SU-DHL-6 (cell line): ENCODE results near the gene KRTDAP.

Experiments used
- EZH2phosphoT487 ChIP-seq: fragments of 200-600 bp; sonication (generic), shearing (Covaris generic); conservative IDR thresholded peaks from 2 replicates; pipeline ENCODE4 v1.6.1; 2018; ENCODE audit warnings: mild to moderate bottlenecking, antibody characterized with exemption, low read length, moderate library complexity, mixed read lengths
- TF ChIP-seq, protein P1 (sequence below): fragments of 200-600 bp; sonication (generic); IDR thresholded peaks from one replicate; pipeline ENCODE4 v1.5.1; 2017; ENCODE audit warnings: antibody characterized with exemption, mild to moderate bottlenecking, low read length, moderate library complexity; ENCODE audit not compliant: insufficient read depth, poor library complexity, severe bottlenecking

DNA sequence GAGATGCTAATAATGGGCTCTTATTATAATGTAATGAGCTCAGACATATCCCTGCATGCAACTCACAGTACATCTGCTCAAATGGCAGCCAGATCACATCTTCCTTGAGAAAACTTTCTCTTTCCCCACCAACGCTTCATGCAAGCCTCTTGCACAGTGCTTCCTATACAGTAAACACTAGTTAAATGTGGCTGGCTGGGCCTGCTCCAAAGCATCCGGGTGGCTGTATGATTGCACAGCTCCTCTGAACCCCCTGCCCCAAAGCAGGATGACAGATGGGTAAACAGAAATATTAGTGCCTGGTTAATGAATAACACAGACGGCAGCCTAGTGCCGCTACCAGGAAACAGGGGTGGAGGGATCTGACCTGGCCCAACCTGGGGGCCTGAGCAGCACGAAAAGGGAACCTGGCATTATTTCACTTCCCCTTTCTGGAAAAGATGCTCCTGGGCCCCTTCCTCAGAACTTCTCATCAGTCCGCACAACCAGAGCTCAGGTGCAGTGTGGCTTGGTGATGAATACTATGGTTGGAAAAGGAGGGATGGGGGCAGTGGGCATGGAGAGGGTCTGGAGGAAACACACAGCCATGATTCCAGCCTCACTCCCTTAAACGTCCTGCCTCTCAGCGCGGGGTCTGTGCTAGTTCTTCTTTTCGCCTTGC, 31.4 kb downstream of the KRTDAP start:
- TF ChIP-seq, protein P1, sequence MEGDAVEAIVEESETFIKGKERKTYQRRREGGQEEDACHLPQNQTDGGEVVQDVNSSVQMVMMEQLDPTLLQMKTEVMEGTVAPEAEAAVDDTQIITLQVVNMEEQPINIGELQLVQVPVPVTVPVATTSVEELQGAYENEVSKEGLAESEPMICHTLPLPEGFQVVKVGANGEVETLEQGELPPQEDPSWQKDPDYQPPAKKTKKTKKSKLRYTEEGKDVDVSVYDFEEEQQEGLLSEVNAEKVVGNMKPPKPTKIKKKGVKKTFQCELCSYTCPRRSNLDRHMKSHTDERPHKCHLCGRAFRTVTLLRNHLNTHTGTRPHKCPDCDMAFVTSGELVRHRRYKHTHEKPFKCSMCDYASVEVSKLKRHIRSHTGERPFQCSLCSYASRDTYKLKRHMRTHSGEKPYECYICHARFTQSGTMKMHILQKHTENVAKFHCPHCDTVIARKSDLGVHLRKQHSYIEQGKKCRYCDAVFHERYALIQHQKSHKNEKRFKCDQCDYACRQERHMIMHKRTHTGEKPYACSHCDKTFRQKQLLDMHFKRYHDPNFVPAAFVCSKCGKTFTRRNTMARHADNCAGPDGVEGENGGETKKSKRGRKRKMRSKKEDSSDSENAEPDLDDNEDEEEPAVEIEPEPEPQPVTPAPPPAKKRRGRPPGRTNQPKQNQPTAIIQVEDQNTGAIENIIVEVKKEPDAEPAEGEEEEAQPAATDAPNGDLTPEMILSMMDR, result no peak
- no peak for TF ChIP-seq EZH2phosphoT487
